ENCODE results near the gene JARID2.

JARID2 gene

GRCh38 chr6:15245361-15246216, at the start of gene JARID2:
JARID2 (plus strand) TSS chr6:15246069; CDS start chr6:15246540, 471 bp downstream.
- peak; percentile 86 to 92 for DNase-seq

GRCh38 chr6:15200087-15200486, 45.8 kb upstream of the JARID2 start:
- DNase-seq = no peak

- DNase-seq = no peak
Observed at GRCh38 chr6:15205321-15205720, 40.5 kb upstream of the JARID2 start.

- no peak for DNase-seq
Observed at GRCh38 chr6:15206887-15207286, 39.0 kb upstream of the JARID2 start.

- no peak for DNase-seq
Observed at GRCh38 chr6:15207923-15208322, 37.9 kb upstream of the JARID2 start.

GRCh38 chr6:15213838-15214400, 31.9 kb upstream of the JARID2 start:
- no peak for DNase-seq

GRCh38 chr6:15218401-15218800, 27.5 kb upstream of the JARID2 start:
- DNase-seq = no peak

GRCh38 chr6:15220062-15220461, 25.8 kb upstream of the JARID2 start:
- no peak for DNase-seq

- no peak for DNase-seq
Observed at GRCh38 chr6:15227827-15228318, 18.0 kb upstream of the JARID2 start.

- no peak for DNase-seq
Observed at GRCh38 chr6:15230827-15231226, 15.0 kb upstream of the JARID2 start.

- DNase-seq = no peak
Observed at GRCh38 chr6:15232836-15233510, 12.9 kb upstream of the JARID2 start.

- DNase-seq = no peak
Observed at GRCh38 chr6:15234068-15234758, 11.7 kb upstream of the JARID2 start.

- no peak for DNase-seq
Observed at GRCh38 chr6:15239616-15240364, 6.1 kb upstream of the JARID2 start.

- no peak for DNase-seq
Observed at GRCh38 chr6:15242503-15242902, 3.4 kb upstream of the JARID2 start.

GRCh38 chr6:15242937-15243614, 2.8 kb upstream of the JARID2 start:
- DNase-seq = no peak

GRCh38 chr6:15243910-15244619, 1.8 kb upstream of the JARID2 start:
- no peak for DNase-seq

GRCh38 chr6:15244620-15245360, 1.1 kb upstream of the JARID2 start:
- peak; percentile 32 to 44 for DNase-seq

GRCh38 chr6:15246217-15246665, 372 bp downstream of the JARID2 start:
- DNase-seq = no peak

GRCh38 chr6:15246666-15247499, 1.0 kb downstream of the JARID2 start:
- DNase-seq = no peak
